Calu3 (cell line): Measurements from ENCODE around the gene ATP8A2. TPM values are rescaled to one million over a fixed set of nuclear protein-coding genes. Genes with fewer than 3 reads are reported as not detected.

ENCODE experiments used
- BruUV-seq: library from RNA; stranded (reverse); fragments of 400-500 nt; replicated peaks from 2 replicates; lab custom pipeline; 2021; lab: Mats Ljungman, UMichigan
- CTCF ChIA-PET: fragments of 300-600 bp; sonication (Branson Sonifier 250); formaldehyde crosslinking; loops from one replicate; lab custom pipeline; 2022; ENCODE audit warnings: antibody characterized with exemption; lab: Charles Lee
- DNase-seq: peaks from one replicate; pipeline ENCODE4 v3.0.0; 2022
- H3K27ac Mint-ChIP-seq: one replicate; pipeline ENCODE4 v1.8.0; 2022; ENCODE audit warnings: mixed read lengths; ENCODE audit not compliant: unreplicated experiment
- H3K27me3 Mint-ChIP-seq: one replicate; pipeline ENCODE4 v1.8.0; 2022; ENCODE audit warnings: mixed read lengths; ENCODE audit not compliant: unreplicated experiment
- H3K36me3 Mint-ChIP-seq: one replicate; pipeline ENCODE4 v1.8.0; 2022; ENCODE audit warnings: mild to moderate bottlenecking, moderate library complexity, mixed read lengths; ENCODE audit not compliant: insufficient read depth, unreplicated experiment
- H3K4me1 Mint-ChIP-seq: one replicate; pipeline ENCODE4 v1.8.0; 2022; ENCODE audit warnings: mild to moderate bottlenecking, low read depth, mixed read lengths; ENCODE audit not compliant: unreplicated experiment
- H3K4me3 Mint-ChIP-seq: one replicate; pipeline ENCODE4 v1.8.0; 2022; ENCODE audit warnings: mild to moderate bottlenecking, low read depth, moderate library complexity, mixed read lengths; ENCODE audit not compliant: unreplicated experiment
- H3K9me3 Mint-ChIP-seq: one replicate; pipeline ENCODE4 v1.8.0; 2022; ENCODE audit warnings: low read depth, mixed read lengths; ENCODE audit not compliant: unreplicated experiment
- CTCF ChIP-seq: fragments of 200-600 bp; IDR thresholded peaks from one replicate; pipeline ENCODE4 v1.8.0; 2022; ENCODE audit warnings: antibody characterized with exemption; ENCODE audit not compliant: unreplicated experiment
- intact Hi-C: fragments of 100-400 bp; cut with micrococcal nuclease; formaldehyde crosslinking; loops from one replicate; pipeline ENCODE4 v1.10.0; 2022; ENCODE audit not compliant: unreplicated experiment
- total RNA-seq: library from RNA; stranded (reverse); gene quantifications from 2 replicates; pipeline ENCODE4 v1.2.3, GENCODE V29; 2022

ATP8A2 gene
- total RNA-seq, 1 experiment from 2014 or later: 0.05 TPM

- TF ChIP-seq CTCF: no peak
- intact Hi-C loops: no loop called here
- Mint-ChIP-seq H3K9me3 (no peaks in the 10 kb centered on the region), H3K27ac (no peak overlapping the region), H3K4me3 (peak overlapping the region; percentile 74), H3K27me3 (no peaks in the 10 kb centered on the region), H3K36me3 (peaks cover 17% of the 10 kb centered on the region), H3K4me1 (no peaks in the 10 kb centered on the region)
- DNase-seq: no peak
- BruUV-seq: TSS peak; percentile 17
- CTCF ChIA-PET: no interaction called here
These were observed 677.0 kb downstream of the ATP8A2 start for GRCh38 chr13:26048741-26049140.

GRCh38 chr13:26050568-26051230 lies 678.9 kb downstream of the ATP8A2 start:
- Mint-ChIP-seq H3K4me1 (no peaks in the 10 kb centered on the region), H3K36me3 (peaks cover 17% of the 10 kb centered on the region), H3K9me3 (no peaks in the 10 kb centered on the region), H3K4me3 (peak overlapping the region; percentile 74), H3K27ac (no peak overlapping the region), H3K27me3 (no peaks in the 10 kb centered on the region)
- no peak for TF ChIP-seq CTCF
- intact Hi-C loops: no loop called here
- CTCF ChIA-PET: interaction anchor here (1.3 kb wide), 1 partner anchor 28 kb away, joined by 4 read pairs; no protein-coding TSS in a partner anchor
- DNase-seq: no peak
- no TSS peak for BruUV-seq

GRCh38 chr13:26051231-26051656 lies 679.5 kb downstream of the ATP8A2 start:
- no peaks in the 10 kb centered on the region for H3K27me3 Mint-ChIP-seq
- peak overlapping the region; percentile 74 for H3K4me3 Mint-ChIP-seq
- no peaks in the 10 kb centered on the region for H3K9me3 Mint-ChIP-seq
- no peak for TF ChIP-seq CTCF
- CTCF ChIA-PET: interaction anchor here (0.6 kb wide), 1 partner anchor 414 kb away, joined by 7 read pairs; no protein-coding TSS in a partner anchor
- H3K36me3 Mint-ChIP-seq: peaks cover 17% of the 10 kb centered on the region
- H3K27ac Mint-ChIP-seq: no peak overlapping the region
- no peaks in the 10 kb centered on the region for H3K4me1 Mint-ChIP-seq
- BruUV-seq: no TSS peak
- intact Hi-C loops: no loop called here
- DNase-seq: no peak

- Mint-ChIP-seq H3K27ac (no peak within 1 kb of the TSS), H3K27me3 (no peaks in the 10 kb centered on the region), H3K9me3 (no peaks in the 10 kb centered on the region), H3K36me3 (peaks cover 17% of the 10 kb centered on the region), H3K4me1 (no peaks in the 10 kb centered on the region), H3K4me3 (peak within 1 kb of the TSS; percentile 74)
- no peak for TF ChIP-seq CTCF
- CTCF ChIA-PET: interaction anchor here (0.6 kb wide), 1 partner anchor 415 kb away, joined by 7 read pairs; no protein-coding TSS in a partner anchor
- peak; percentile 45 for DNase-seq
- intact Hi-C loops: no loop called here
- BruUV-seq: TSS peak; percentile 29
These were observed 680.0 kb downstream of the ATP8A2 start, which contains the start of gene SHISA2 for GRCh38 chr13:26051657-26052311. SHISA2 (minus strand) TSS chr13:26052016; CDS start chr13:26050975, 1,041 bp downstream.
